HPDE6-E6E7 (cell line): ENCODE data around the gene MTA1.
A peak's percentile ranks its signal among the peaks of the same experiment; 100 is the strongest.

Experiments
- DNase-seq: peaks from one replicate; pipeline ENCODE4 v3.0.0; 2011; ENCODE audit warnings: missing footprints; ENCODE audit errors: extremely low spot score

Gene MTA1

GRCh38 chr14:105475269-105476096 lies 55.9 kb downstream of the MTA1 start:
- no peak for DNase-seq

DNA sequence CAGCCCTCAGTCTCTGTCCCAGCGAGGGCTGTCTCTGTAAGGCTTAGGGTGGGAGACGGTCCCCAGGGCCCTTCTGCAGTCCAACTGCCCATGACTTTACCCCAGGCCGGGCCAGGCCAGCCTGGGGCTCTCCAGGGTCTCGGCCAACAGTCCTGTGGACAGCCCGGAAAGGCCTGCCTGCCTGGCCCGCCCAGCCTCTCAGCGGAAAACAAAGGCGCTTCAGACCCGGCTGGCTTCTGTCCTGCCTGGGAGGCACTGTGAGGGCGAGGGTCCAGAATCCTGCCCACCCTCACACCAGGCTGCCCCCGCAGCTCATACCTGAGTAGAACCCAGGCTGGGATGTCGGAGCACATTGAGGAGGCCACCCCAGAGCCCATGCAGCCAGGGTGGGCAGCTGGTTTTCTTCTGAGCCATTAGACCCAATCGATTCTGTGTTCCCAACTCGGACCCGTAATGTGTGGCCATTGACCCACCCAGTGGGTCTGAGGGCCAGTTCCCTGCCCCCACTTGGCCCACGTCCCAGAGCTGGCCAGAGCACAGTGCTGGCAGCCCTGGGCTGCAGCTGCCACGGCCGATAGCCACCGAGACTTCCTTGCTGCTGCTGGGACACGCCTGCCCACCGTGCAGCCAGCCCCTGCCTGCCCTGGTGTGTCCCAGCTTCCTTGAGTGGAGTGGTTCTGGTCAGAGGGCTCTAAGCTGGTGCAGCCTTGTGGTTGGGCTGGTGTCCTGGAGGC lies 56.6 kb downstream of the MTA1 start:
- no peak for DNase-seq

DNA sequence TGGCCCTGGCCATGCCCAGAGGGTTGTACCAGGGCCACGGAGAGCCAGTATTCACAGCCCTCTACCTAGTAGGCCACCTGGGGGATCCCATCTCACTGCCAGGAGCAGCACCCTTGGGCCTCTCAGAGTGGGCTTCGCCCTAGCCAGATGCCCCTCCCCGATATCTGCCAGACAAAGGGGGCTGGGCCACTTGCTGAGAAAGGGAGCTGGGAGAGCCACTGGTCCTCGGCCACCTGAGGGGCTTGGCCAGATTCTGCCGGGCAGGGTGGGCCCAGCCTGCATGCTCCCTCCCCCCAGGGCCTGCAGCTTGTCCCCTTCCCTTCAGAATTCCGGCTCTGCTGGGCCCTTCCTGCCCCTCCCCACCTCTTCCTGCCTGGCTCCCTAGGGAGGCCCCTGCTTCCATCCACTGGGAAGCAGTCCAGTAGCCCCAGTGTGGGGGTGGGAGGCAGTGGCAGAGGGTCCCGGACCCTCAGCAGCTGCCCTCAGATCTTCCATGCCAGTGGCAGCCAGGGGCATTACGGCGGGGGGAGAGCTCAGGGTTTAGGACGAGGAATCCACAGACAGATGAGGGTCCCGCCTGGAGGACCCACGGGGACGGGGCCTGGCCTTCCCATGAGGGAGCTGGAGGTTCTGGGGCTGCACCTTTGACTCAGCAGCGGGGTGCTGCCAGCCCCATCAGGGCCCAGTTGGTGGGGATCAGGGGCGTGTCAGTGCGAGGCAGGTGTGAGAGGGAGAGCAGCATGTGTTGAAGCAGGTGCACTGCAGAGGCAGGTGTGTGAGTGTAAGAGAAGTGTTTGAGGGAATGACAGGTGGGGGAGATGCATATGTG lies 57.4 kb downstream of the MTA1 start:
- no peak for DNase-seq

DNA sequence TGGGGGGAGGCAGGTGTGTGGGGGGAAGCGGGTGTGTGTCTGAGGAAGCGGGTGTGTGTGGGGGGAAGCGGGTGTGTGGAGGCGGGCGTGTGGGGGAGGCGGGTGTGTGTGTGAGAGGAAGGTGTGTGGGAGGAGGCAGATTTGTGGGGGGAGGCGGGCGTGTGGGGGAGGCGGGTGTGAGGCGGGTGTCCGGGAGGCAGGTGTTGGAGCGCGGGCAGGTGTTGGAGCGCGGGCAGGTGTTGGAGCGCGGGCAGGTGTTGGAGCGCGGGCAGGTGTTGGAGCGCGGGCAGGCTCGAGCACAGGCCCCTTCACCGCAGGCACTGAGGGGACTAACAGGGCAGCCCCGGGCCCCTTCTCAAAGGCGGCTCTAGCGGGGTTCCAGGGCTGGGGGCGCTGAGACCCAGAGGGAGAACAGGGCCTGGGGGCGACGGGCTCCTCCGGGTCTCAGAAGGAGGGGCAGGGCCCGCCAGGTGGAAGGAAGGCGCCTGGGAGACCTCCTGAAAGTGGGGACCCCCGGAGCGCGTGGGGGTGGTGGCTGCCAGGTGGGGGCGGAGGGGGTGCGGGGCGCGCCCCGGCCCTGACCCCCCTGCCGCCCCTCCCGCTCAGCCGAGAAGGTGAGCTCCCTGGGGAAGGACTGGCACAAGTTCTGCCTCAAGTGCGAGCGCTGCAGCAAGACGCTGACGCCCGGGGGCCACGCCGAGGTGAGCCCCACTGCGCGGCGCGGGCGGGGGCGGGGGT lies 58.2 kb downstream of the MTA1 start:
- no peak for DNase-seq

GRCh38 chr14:105478398-105479251 lies 59.0 kb downstream of the MTA1 start:
- DNase-seq: no peak

GRCh38 chr14:105479431-105480158 lies 60.0 kb downstream of the MTA1 start:
- no peak for DNase-seq

GRCh38 chr14:105480199-105480746 lies 60.6 kb downstream of the MTA1 start:
- DNase-seq: no peak

GRCh38 chr14:105480807-105481801 lies 61.5 kb downstream of the MTA1 start:
- DNase-seq: peak; percentile 82

GRCh38 chr14:105481886-105482457 lies 62.3 kb downstream of the MTA1 start:
- DNase-seq: peak; percentile 96

DNA sequence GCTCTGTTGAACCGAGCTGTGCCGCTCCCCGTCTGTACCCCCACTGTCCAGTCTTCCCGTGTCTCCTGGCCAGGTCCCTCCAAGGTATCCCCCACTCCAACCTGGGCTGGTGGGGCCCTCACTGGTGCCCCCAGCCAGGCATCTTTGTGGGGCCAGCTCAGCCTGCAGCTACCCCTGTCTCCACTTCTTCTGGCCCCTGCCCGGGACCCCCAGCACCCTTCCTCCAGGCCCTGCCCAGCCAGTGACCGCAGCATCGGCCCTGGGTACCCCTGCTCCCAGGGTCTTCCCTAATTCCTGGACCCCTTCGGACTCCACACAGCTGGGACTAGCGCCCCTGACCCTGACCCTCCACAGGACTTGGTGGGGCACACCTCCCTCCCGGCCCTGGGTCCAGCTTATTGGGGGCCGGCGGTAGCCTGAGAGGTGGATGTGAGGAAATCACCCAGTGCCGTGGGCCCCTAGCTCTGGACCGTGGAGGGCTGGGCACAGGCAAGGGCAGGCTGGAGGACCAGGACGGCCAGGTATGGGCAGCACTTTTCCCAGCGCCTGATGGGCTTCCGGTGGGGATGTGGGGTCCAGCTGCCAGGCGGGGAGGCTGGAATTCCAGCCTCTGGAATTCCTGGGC lies 63.0 kb downstream of the MTA1 start:
- no peak for DNase-seq

DNA sequence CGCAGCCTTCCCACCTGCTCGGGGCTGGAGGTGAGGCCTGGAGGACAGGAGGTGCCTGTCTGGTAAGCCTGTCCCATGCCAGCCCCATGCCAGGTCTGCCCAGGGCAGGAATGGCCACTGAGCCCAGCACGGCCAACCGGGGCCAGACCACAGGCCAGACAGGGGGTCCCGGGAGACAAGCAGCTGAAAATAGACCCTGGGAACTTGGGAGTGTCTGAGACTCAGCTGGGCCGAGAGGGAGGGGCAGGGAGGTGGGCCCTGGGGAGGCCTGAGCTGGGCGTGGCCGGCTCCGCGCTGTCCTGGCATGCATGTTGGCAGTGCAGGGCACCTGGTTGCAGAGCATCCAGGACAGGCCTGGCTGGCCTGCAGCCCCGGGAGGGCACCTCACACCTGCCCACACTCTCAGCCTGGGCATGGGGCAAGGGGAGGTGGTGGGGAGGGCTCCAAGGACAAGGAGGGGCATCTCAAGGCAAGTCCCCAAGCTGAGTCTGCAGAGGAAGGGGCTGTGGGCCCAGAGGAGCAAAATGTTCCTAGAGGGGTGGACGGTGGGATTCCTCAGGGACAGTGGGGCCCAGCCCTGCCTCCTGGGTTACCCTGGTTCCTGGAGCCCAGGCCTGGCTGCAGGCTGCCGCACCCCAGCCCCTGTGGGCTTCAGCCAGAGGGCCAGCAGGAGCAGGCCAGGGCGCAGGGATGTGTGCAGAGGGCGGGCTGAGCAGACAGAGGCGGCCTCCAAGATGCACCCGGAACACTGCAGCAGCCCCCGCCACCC lies 63.9 kb downstream of the MTA1 start:
- no peak for DNase-seq

GRCh38 chr14:105484069-105484996 lies 64.7 kb downstream of the MTA1 start:
- DNase-seq: no peak

GRCh38 chr14:105484997-105485393 lies 65.4 kb downstream of the MTA1 start:
- no peak for DNase-seq

- no peak for DNase-seq
Observed at GRCh38 chr14:105485739-105486162, 66.1 kb downstream of the MTA1 start.

GRCh38 chr14:105486163-105486973 lies 66.7 kb downstream of the MTA1 start, which contains the start of gene CRIP1:
Gene CRIP1, plus strand, starts transcription at chr14:105486886. Its CDS starts 374 bp downstream, at chr14:105487260.
- no peak for DNase-seq
